Endothelial cell of hepatic sinusoid (primary cell): ENCODE measurements around the gene SLCO2B1.

Experiments
- in situ Hi-C: cut with HindIII; loops from 2 replicates; pipeline ENCODE4 v1.10.0; 2017; ENCODE audit warnings: low sequenced_read_pairs

Gene SLCO2B1

GRCh38 chr11:75193271-75193670 is 42.4 kb downstream of the SLCO2B1 start:
- in situ Hi-C loops: no loop called here

- in situ Hi-C loops: no loop called here
Measured at GRCh38 chr11:75193711-75194110, 42.8 kb downstream of the SLCO2B1 start.

GRCh38 chr11:75194147-75194546 is 43.2 kb downstream of the SLCO2B1 start:
- in situ Hi-C loops: no loop called here

- in situ Hi-C loops: loop anchor here (5.0 kb wide), 1 partner anchor 58 kb away; no protein-coding TSS in a partner anchor
Measured at GRCh38 chr11:75195167-75195962, 44.5 kb downstream of the SLCO2B1 start.

GRCh38 chr11:75196426-75196825 is 45.5 kb downstream of the SLCO2B1 start:
- in situ Hi-C loops: loop anchor here (5.0 kb wide), 1 partner anchor 59 kb away; no protein-coding TSS in a partner anchor

DNA sequence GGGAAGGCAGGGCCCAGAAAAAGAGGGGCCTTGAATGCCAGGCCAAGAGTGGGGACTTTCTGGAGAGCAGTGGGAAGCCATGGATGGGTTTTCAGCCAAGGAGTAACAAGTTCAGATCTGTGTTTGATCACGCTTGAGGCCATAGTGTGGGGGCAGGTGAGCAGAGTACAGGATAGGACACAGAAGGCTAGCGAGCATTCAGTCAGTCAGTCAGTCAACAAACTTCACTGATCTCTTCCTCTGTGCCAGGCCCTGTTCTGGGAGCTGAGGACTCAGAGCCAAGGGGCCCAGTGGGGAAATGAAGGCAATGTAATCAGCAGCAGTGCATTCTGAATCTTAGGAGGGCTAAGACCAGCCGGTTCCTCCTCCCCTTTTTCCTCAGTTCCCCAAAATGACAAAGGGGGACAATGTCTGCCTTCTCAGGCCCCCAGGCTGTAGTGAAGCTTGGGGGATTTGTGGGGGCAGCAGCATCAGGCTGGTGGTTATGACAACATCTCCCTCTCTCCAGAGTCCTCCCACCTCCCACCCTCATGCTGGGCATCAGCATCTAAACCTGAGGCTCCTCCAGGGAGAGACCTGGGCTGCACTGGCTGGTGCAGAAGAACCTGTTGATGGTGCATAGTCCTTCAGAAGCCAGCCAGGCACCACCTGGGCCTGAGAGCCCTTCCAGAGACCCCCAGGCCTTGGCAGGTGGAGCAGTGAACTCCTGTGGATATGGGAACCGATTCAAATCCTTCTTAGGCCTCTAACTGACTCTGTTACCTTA is 46.8 kb downstream of the SLCO2B1 start:
- in situ Hi-C loops: loop anchor here (5.0 kb wide), 1 partner anchor 60 kb away; no protein-coding TSS in a partner anchor

GRCh38 chr11:75198278-75198973 is 47.5 kb downstream of the SLCO2B1 start:
- in situ Hi-C loops: loop anchor here (5.0 kb wide), 1 partner anchor 61 kb away; no protein-coding TSS in a partner anchor

- in situ Hi-C loops: loop anchor here (5.0 kb wide), 1 partner anchor 62 kb away; no protein-coding TSS in a partner anchor
Measured at GRCh38 chr11:75199412-75199955, 48.6 kb downstream of the SLCO2B1 start.

GRCh38 chr11:75200051-75200450 is 49.1 kb downstream of the SLCO2B1 start:
- in situ Hi-C loops: no loop called here

- in situ Hi-C loops: no loop called here
Measured at GRCh38 chr11:75200531-75200930, 49.6 kb downstream of the SLCO2B1 start.

- in situ Hi-C loops: no loop called here
Measured at GRCh38 chr11:75201771-75202170, 50.9 kb downstream of the SLCO2B1 start.

DNA sequence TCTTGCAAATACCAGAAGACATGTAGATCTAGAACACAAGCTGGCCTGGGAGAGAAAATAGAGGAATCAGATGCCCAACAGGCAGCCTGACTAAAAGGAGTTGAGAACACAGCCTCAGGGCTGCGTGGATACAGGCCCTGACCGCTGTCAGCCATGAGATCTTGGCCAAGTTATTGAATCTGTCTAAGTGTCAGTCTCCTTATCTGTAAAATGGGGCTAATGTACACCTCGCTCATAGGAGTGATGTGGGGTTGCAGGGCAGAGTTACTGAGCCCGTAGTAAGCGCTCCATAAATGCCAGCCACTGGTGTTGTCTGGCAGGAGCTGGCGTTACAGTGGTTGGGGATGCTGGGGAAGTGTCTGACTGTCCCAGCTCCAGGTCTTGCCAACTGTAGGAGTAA is 51.3 kb downstream of the SLCO2B1 start:
- in situ Hi-C loops: no loop called here

GRCh38 chr11:75203138-75203537 is 52.2 kb downstream of the SLCO2B1 start:
- in situ Hi-C loops: no loop called here

DNA sequence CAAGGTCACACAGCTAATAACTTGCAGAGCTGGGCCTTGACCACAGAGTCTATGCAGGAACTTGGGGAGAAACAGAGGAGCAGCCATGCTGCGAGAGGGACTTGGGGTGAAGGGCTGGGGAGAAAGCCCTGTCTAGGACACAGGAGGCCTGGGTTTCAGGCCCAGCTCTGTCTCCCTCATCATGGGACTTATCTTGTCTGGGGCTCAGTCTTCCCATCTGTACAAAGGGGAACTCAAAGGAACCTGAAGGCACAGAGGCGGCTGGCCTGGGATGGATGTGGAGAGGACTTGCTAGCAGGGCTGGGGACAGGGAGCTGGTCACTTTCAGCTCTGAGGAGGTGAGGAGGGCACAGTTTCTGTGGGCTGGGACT is 52.7 kb downstream of the SLCO2B1 start:
- in situ Hi-C loops: no loop called here

DNA sequence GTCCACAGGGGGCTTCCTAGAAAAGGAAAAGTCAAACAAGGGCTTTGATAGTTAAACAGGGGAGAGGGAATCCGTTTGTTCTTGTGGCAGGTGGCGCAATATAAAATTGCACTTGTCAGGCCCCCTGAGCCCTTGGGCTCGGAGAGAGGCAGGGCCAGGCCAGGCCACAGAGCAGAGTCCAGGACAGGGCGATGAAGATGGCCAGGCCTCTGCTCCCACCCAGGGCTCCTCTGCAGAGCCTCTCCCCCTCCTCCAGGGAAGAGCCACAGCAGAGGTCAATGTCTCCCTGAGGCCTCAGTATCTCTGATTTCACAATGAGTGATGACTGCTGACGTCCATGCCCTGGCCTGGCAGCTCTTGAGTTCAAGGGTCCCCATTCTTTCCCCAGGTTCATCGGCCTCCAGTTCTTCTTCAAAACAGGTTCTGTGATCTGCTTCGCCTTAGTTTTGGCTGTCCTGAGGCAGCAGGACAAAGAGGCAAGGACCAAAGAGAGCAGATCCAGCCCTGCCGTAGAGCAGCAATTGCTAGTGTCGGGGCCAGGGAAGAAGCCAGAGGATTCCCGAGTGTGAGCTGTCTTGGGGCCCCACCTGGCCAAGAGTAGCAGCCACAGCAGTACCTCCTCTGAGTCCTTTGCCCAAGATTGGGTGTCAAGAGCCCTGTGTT is 53.2 kb downstream of the SLCO2B1 start:
- in situ Hi-C loops: no loop called here

DNA sequence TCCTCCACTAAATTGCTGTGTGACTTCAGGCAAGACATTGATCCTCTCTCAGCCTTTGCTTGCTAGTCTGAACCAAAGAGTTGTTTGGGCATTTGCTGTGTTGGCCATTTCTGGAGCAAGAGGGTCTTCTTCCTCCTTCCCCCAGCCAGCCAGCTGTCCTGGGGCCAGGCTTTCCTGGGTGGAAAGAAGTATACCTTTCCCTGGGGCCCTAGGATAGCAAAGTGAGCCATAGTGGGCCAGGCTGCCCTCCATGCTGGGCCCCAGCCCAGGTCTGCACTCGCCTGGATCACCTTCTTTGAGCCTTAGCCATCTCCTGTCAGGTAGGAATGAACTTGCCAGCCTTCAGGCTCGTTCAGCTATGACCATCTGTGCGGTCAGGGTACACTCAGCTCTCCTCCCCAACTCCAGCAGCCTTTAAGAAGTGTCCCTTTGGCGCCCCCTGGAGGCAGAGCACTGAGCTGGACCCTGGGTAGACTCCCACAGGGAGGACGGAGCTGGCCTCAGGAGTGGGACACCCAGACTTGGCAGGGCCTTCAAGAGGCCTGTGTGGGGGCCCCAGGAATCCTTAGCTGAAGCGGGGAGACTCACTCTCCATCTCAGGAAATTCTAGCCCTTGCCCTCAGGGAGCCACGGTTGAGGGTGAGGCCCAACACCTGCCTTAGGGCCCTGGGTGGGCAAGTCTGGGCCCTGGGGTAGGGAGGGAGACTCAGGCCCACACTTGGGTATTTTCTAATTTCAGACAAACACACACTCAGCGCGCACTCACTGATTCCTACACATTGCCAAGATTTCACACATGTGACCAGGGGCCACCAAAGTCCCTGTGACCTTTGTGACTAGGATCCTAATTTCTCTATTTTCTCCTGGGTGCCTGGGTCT is 54.0 kb downstream of the SLCO2B1 start:
- in situ Hi-C loops: no loop called here

GRCh38 chr11:75205564-75206020 is 54.7 kb downstream of the SLCO2B1 start:
- in situ Hi-C loops: no loop called here

DNA sequence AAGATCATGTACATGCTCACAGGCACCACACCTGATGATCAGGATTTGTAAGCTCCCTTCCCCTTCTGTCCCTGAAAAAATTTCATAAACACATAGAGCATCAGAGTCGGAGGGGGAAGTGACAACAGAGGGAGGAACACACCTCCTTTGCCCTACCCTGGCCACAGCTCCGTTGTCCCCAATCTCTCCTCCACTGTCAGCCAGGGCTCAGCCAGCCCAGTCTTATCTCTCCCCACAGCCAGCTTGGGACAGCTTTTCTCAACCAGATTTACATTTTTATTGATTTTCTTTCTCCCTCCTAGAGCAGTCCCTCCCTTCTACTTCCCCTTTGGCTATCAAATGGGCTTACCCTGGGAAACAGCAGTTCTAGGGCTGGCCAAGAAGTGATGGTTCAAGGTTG is 57.5 kb downstream of the SLCO2B1 start:
- in situ Hi-C loops: no loop called here

DNA sequence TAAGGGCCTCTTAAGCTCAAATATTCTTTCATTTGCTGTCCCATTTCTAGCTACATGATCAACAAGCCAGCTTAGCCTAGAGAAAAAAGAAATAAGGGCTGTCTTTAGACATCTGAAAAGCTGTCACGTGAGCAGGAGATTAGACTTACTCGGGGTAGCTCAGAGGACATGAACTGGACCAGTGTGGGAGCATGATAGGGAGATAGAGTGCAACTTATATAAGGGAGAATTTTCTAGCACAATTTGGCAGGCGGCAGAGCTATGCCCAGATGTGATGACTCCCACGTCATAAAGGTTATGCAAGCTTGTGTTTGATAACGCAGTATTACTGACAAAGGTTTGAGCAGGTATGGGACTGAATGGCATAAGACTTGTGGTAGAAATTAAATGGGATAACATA is 61.5 kb downstream of the SLCO2B1 start:
- in situ Hi-C loops: loop anchor here (5.0 kb wide), 2 partner anchors 60 to 200 kb away; no protein-coding TSS in a partner anchor
